ENCODE data around the gene ELL2. TPM values are rescaled to one million over a fixed set of nuclear protein-coding genes. Genes with fewer than 3 reads are reported as not detected.
A peak's percentile ranks its signal among the peaks of the same experiment; 100 is the strongest.

The ELL2 gene
- total and polyA plus RNA-seq, 2 of the 13 experiments (the other 11 are each of a cell fraction or from before 2014, with no cell fraction given): 78.9 to 97.1 TPM

- TF ChIP-seq ZNF350 (CRISPR knock-in tag; IDR thresholded peaks at IDR 0.05; ENCODE audit: borderline replicate concordance, low read depth) (peak; percentile 56; the same call in 1 of the 2 replicates), SOX6 (IDR thresholded peaks at IDR 0.05) (no peak), SOX6 (CRISPR knock-in tag; IDR thresholded peaks at IDR 0.05) (peak; percentile 85), ZNF780A (CRISPR knock-in tag; IDR thresholded peaks at IDR 0.05) (no peak), RORA (CRISPR knock-in tag; IDR thresholded peaks at IDR 0.05) (no peak), YEATS2 (CRISPR knock-in tag; IDR thresholded peaks at IDR 0.05; ENCODE audit: borderline replicate concordance) (no peak; the same call in 1 of the 2 replicates), DNMT3B (CRISPR knock-in tag; conservative IDR thresholded peaks at IDR 0.05) (0 out of 2 replicates have a peak, but pooled peaks have one; percentile 57), IRF9 (CRISPR knock-in tag; IDR thresholded peaks at IDR 0.05; ENCODE audit: borderline replicate concordance) (no peak), ZSCAN25 (CRISPR knock-in tag; IDR thresholded peaks at IDR 0.05) (no peak), TBP (CRISPR knock-in tag; IDR thresholded peaks at IDR 0.05) (no peak), NCOR1 (IDR thresholded peaks at IDR 0.05; ENCODE audit: borderline replicate concordance, low read length) (peak; percentile 71; the same call in 1 of the 2 replicates), MED13 (CRISPR knock-in tag; IDR thresholded peaks at IDR 0.05) (peak; percentile 46; the same call in 1 of the 2 replicates), ZFYVE20 (CRISPR knock-in tag; IDR thresholded peaks at IDR 0.05; ENCODE audit: borderline replicate concordance, low read depth) (no peak), RBM39 (IDR thresholded peaks at IDR 0.05; ENCODE audit: low read depth, low read length, poor library complexity, severe bottlenecking) (no peak), ZFX (CRISPR knock-in tag; IDR thresholded peaks at IDR 0.05; ENCODE audit: low read depth) (no peak), ZNF264 (CRISPR knock-in tag; IDR thresholded peaks at IDR 0.05) (no peak), RBFOX2 (IDR thresholded peaks at IDR 0.05; ENCODE audit: low read depth, low read length) (no peak; the same call in 1 of the 2 replicates), FLYWCH1 (CRISPR knock-in tag; IDR thresholded peaks at IDR 0.05) (no peak), ATM (IDR thresholded peaks at IDR 0.05; ENCODE audit: borderline replicate concordance) (no peak), ZNF878 (CRISPR knock-in tag; IDR thresholded peaks at IDR 0.05) (0 out of 2 replicates have a peak, but pooled peaks have one; percentile 45), ZMYM4 (CRISPR knock-in tag; IDR thresholded peaks at IDR 0.05) (peak; percentile 63), ZSCAN12 (CRISPR knock-in tag; IDR thresholded peaks at IDR 0.05) (no peak), TCF7L2 (IDR thresholded peaks at IDR 0.05; ENCODE audit: low read depth, low read length) (no peak), HNRNPLL (IDR thresholded peaks at IDR 0.05; ENCODE audit: low read depth, low read length, poor library complexity, severe bottlenecking) (no peak), KLF6 (CRISPR knock-in tag; IDR thresholded peaks at IDR 0.05) (no peak; the same call in 1 of the 2 replicates), HOXD1 (CRISPR knock-in tag; IDR thresholded peaks at IDR 0.05) (peak; percentile 74; the same call in 1 of the 2 replicates), FOSL2 (CRISPR knock-in tag; IDR thresholded peaks at IDR 0.05) (peak; percentile 93), ZFP41 (CRISPR knock-in tag; IDR thresholded peaks at IDR 0.05; ENCODE audit: borderline replicate concordance) (no peak), ZNF10 (CRISPR knock-in tag; IDR thresholded peaks at IDR 0.05; ENCODE audit: borderline replicate concordance, low read depth) (no peak), RBAK (CRISPR knock-in tag; IDR thresholded peaks at IDR 0.05) (no peak)
- TF ChIP-seq, protein P1, sequence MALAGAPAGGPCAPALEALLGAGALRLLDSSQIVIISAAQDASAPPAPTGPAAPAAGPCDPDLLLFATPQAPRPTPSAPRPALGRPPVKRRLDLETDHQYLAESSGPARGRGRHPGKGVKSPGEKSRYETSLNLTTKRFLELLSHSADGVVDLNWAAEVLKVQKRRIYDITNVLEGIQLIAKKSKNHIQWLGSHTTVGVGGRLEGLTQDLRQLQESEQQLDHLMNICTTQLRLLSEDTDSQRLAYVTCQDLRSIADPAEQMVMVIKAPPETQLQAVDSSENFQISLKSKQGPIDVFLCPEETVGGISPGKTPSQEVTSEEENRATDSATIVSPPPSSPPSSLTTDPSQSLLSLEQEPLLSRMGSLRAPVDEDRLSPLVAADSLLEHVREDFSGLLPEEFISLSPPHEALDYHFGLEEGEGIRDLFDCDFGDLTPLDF (CRISPR knock-in tag; IDR thresholded peaks at IDR 0.05): no peak
Measured at GRCh38 chr5:95862671-95863382, 98.8 kb downstream of the ELL2 start (continued).

Measured in HepG2 (cell line).